ENCODE data around the gene KRT25.

- TF ChIP-seq, protein P1, sequence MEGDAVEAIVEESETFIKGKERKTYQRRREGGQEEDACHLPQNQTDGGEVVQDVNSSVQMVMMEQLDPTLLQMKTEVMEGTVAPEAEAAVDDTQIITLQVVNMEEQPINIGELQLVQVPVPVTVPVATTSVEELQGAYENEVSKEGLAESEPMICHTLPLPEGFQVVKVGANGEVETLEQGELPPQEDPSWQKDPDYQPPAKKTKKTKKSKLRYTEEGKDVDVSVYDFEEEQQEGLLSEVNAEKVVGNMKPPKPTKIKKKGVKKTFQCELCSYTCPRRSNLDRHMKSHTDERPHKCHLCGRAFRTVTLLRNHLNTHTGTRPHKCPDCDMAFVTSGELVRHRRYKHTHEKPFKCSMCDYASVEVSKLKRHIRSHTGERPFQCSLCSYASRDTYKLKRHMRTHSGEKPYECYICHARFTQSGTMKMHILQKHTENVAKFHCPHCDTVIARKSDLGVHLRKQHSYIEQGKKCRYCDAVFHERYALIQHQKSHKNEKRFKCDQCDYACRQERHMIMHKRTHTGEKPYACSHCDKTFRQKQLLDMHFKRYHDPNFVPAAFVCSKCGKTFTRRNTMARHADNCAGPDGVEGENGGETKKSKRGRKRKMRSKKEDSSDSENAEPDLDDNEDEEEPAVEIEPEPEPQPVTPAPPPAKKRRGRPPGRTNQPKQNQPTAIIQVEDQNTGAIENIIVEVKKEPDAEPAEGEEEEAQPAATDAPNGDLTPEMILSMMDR (IDR thresholded peaks at IDR 0.05): no peak
- TF ChIP-seq EP300 (IDR thresholded peaks at IDR 0.05): no peak
Measured at GRCh38 chr17:40753804-40754203, 1.3 kb downstream of the KRT25 start.
